Rectal smooth muscle tissue (tissue), 1 donor: Measurements from ENCODE around the gene SIGLEC5.
"Not testable (repeated sequence)": the region's sequence is repeated elsewhere in the genome, so short reads cannot be mapped to it uniquely, and the experiment has no call there.

Source experiments
- H3K27ac ChIP-seq: one replicate; pipeline ENCODE4 v1.7.0; 2013; ENCODE audit warnings: low read depth, low read length, inconsistent platforms
- H3K27me3 ChIP-seq: one replicate; pipeline ENCODE4 v1.7.0; 2013; ENCODE audit warnings: low read length; ENCODE audit not compliant: control insufficient read depth, insufficient read depth
- H3K36me3 ChIP-seq: one replicate; pipeline ENCODE4 v1.7.0; 2013; ENCODE audit warnings: low read length; ENCODE audit not compliant: control insufficient read depth, insufficient read depth
- H3K4me1 ChIP-seq: one replicate; pipeline ENCODE4 v1.7.0; 2013; ENCODE audit warnings: low read length; ENCODE audit not compliant: control insufficient read depth, insufficient read depth
- H3K4me3 ChIP-seq: one replicate; pipeline ENCODE4 v1.7.0; 2013; ENCODE audit warnings: low read length
- H3K9ac ChIP-seq: one replicate; pipeline ENCODE4 v1.7.0; 2013; ENCODE audit warnings: low read length

Gene SIGLEC5

GRCh38 chr19:51630315-51630714 is at the start of gene SIGLEC5:
TSS of gene SIGLEC5 (minus strand) at chr19:51630401. CDS start at chr19:51630335, 66 bp downstream.
- not testable (repeated sequence) for H3K4me3 ChIP-seq, H3K4me1 ChIP-seq, H3K27me3 ChIP-seq, H3K36me3 ChIP-seq, H3K27ac ChIP-seq, H3K9ac ChIP-seq

- Histone ChIP-seq H3K27me3 (no peaks in the 10 kb centered on the region), H3K36me3 (no peaks in the 10 kb centered on the region), H3K27ac (no peak overlapping the region), H3K4me3 (no peak overlapping the region), H3K4me1 (no peaks in the 10 kb centered on the region), H3K9ac (no peak overlapping the region)
These were observed 46.4 kb upstream of the SIGLEC5 start for GRCh38 chr19:51676566-51677083.

DNA sequence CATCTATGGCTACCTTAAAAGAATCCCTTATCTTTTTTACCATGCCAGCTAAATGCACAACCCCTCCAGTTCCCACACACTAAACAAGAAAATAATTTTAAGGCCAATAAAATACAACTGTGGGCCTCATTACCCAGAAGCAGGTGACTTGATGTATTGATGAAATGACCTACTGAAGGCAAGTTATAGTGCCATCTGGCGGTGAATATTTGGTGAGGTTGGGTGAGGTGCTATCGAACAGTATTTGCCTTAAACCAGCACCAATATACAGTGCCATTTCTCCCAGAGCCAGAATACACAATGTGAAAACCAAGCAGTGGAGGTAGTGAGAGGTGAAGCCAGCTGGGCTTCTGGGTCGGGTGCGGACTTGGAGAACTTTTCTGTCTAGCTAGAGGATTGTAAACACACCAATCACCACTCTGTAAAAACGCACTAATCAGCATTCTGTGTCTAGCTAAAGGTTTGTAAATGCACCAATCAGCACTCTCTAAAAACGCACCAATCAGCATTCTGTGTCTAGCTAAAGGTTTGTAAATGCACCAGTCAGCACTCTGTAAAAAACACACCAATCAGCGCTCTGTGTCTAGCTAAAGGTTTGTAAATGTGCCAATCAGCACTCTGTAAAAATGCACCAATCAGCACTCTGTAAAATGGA is 45.8 kb upstream of the SIGLEC5 start:
- H3K27me3 ChIP-seq, H3K4me3 ChIP-seq, H3K36me3 ChIP-seq, H3K27ac ChIP-seq, H3K9ac ChIP-seq, H3K4me1 ChIP-seq: not testable (repeated sequence)

DNA sequence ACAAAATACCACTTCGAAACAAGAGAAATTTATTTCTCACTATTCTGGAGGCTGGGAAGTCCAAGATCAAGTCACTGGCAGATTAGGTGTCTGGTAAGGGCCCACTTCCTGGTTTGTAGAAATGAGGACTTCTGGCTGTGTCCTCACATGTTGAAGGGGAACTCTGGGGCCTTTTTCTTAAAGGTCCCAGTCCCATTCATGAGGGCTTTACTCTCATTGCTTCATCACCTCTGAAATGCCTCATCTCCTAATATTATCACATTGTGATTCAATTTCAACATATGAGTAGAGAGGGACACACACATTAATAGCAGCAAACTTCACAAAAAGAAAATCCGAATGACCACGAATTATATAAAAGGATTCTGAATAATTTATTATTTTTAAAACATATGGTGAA is 38.0 kb upstream of the SIGLEC5 start:
- Histone ChIP-seq H3K27me3 (no peaks in the 10 kb centered on the region), H3K27ac (no peak overlapping the region), H3K9ac (no peak overlapping the region), H3K4me1 (no peaks in the 10 kb centered on the region), H3K36me3 (no peaks in the 10 kb centered on the region), H3K4me3 (no peak overlapping the region)

- Histone ChIP-seq H3K9ac (no peak overlapping the region), H3K36me3 (no peaks in the 10 kb centered on the region), H3K27me3 (no peaks in the 10 kb centered on the region), H3K27ac (no peak overlapping the region), H3K4me3 (no peak overlapping the region), H3K4me1 (no peaks in the 10 kb centered on the region)
These were observed 34.8 kb upstream of the SIGLEC5 start for GRCh38 chr19:51664997-51665396.

DNA sequence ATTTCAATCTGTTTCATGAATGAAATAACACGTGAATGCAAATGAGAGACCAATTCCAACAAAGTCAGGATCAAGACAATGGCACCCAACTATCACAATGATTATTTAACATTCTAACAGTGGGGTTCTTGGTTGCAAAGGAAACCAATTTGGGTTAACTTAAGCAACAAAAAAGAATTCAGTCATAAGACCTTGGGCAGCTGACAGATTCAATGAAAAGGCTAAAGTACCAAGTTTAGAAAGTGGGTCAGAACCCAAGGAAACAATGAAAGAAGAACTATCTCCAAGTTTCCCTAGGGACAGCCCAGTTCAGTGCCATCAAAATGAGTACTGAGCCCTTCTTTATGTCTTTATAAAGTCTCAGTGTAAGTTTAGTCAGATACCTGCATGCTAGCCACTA is 33.9 kb upstream of the SIGLEC5 start:
- Histone ChIP-seq H3K4me1 (no peaks in the 10 kb centered on the region), H3K9ac (no peak overlapping the region), H3K27me3 (no peaks in the 10 kb centered on the region), H3K27ac (no peak overlapping the region), H3K36me3 (no peaks in the 10 kb centered on the region), H3K4me3 (no peak overlapping the region)

- H3K4me1 ChIP-seq, result no peaks in the 10 kb centered on the region
- H3K4me3 ChIP-seq, result no peak overlapping the region
- no peaks in the 10 kb centered on the region for H3K27me3 ChIP-seq
- no peak overlapping the region for H3K9ac ChIP-seq
- no peaks in the 10 kb centered on the region for H3K36me3 ChIP-seq
- no peak overlapping the region for H3K27ac ChIP-seq
These were observed 33.4 kb upstream of the SIGLEC5 start for GRCh38 chr19:51663650-51664049.

- H3K9ac ChIP-seq, result no peak overlapping the region
- no peaks in the 10 kb centered on the region for H3K27me3 ChIP-seq
- no peak overlapping the region for H3K27ac ChIP-seq
- H3K4me3 ChIP-seq, result no peak overlapping the region
- H3K36me3 ChIP-seq, result no peaks in the 10 kb centered on the region
- H3K4me1 ChIP-seq, result no peaks in the 10 kb centered on the region
These were observed 30.9 kb upstream of the SIGLEC5 start for GRCh38 chr19:51660975-51661600.

DNA sequence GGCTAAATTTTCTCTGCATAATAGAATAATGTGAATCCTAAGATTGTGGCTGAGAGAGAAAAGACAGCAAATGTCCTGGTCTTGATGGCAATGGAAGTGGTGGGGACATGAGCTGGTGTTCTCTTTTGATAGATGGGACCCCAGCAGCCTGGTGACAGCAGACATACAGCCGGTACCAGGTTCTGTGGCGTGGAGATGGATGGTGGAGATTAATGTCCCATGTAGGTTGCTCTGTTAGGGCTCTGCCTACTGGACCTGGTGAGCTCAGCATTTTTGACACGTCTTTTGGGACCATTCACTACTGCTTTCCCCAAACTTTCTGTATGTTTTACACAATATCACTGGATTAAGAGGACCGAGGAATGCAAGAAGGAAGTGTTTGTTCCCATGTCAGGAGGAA is 24.6 kb upstream of the SIGLEC5 start:
- no peak overlapping the region for H3K27ac ChIP-seq
- no peaks in the 10 kb centered on the region for H3K36me3 ChIP-seq
- H3K4me3 ChIP-seq, result no peak overlapping the region
- no peaks in the 10 kb centered on the region for H3K4me1 ChIP-seq
- no peaks in the 10 kb centered on the region for H3K27me3 ChIP-seq
- no peak overlapping the region for H3K9ac ChIP-seq

DNA sequence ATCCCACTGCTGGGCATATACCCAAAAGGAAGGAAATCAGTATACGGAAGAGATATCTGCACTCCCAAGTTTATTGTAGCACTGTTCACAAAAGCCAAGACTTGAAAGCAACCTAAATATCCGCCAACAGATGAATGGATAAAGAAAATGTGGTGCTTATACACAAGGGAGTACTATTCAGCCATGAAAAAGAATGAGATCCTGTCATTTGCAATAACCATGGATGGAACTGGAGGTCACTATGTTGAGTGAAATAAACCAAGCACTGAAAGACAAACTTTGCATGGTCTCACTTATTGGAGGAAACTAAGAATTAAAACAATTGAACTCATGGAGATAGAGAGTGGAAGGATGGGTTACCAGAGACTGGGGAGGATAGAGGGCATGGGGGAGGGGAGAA is 23.0 kb upstream of the SIGLEC5 start:
- no peaks in the 10 kb centered on the region for H3K4me1 ChIP-seq
- no peak overlapping the region for H3K9ac ChIP-seq

DNA sequence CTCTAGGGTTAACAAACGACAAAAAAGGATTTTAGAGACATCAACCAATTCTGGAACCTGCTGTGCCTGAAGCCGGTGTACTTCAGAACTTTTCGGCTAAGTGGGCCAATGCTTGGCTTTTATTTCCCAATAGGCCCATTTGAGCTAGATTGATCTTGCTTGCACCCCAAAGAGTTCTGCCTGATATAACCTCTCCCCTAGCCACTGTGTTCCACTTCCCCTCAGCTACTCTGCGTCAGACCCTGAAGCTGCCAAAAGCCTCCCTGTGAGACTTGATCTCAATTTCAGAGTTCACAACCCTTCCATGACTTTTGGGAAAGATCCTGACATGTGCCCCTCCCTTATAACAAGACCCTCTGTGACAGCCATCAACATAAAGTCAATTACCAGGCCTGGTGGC is 22.1 kb upstream of the SIGLEC5 start:
- H3K4me3 ChIP-seq, result no peak overlapping the region
- H3K9ac ChIP-seq, result no peak overlapping the region
- H3K27ac ChIP-seq, result no peak overlapping the region
- H3K27me3 ChIP-seq, result no peaks in the 10 kb centered on the region
- H3K36me3 ChIP-seq, result no peaks in the 10 kb centered on the region
- H3K4me1 ChIP-seq, result no peaks in the 10 kb centered on the region

More for the DNA sequence above, 23.0 kb upstream of the SIGLEC5 start:
- H3K27me3 ChIP-seq, result no peaks in the 10 kb centered on the region
- H3K27ac ChIP-seq, result no peak overlapping the region
- no peak overlapping the region for H3K4me3 ChIP-seq
- no peaks in the 10 kb centered on the region for H3K36me3 ChIP-seq

- no peaks in the 10 kb centered on the region for H3K27me3 ChIP-seq
- H3K27ac ChIP-seq, result no peak overlapping the region
These were observed 21.1 kb upstream of the SIGLEC5 start for GRCh38 chr19:51651216-51651846.

More at GRCh38 chr19:51651216-51651846, 21.1 kb upstream of the SIGLEC5 start:
- Histone ChIP-seq H3K9ac (no peak overlapping the region), H3K4me1 (no peaks in the 10 kb centered on the region), H3K4me3 (no peak overlapping the region), H3K36me3 (no peaks in the 10 kb centered on the region)
